Spleen (tissue), 11 donors: ENCODE results near the gene CFAP251. TPM values are rescaled to one million over a fixed set of nuclear protein-coding genes. Genes with fewer than 3 reads are reported as not detected.
A peak's percentile ranks its signal among the peaks of the same experiment; 100 is the strongest.
"Not testable (repeated sequence)": the region's sequence is repeated elsewhere in the genome, so short reads cannot be mapped to it uniquely, and the experiment has no call there.

Source experiments
- DNase-seq: peaks from one replicate; pipeline ENCODE4 v3.0.0-alpha.2; 2020
- H3K27ac ChIP-seq, 8 donors: fragments of 200-600 bp; sonication (generic) in 7 of 8; 1 replicate in 4 of 8; 2 replicates in 4 of 8; pipeline versions ENCODE4 v1.5.0 to v1.8.0; 2016 to 2021; ENCODE audit warnings: inconsistent platforms in 4 of 8, mild to moderate bottlenecking in 4 of 8, moderate library complexity in 1 of 8
- H3K27me3 ChIP-seq, 7 donors: fragments of 200-600 bp; sonication (generic) in 6 of 7; replicated peaks in 1 of 7; 1 replicate in 4 of 7; 2 replicates in 3 of 7; pipeline versions ENCODE4 v1.5.0 to v1.8.0; 2016 to 2021; ENCODE audit warnings: inconsistent platforms in 3 of 7, mild to moderate bottlenecking in 1 of 7
- H3K36me3 ChIP-seq, 6 donors: fragments of 200-600 bp; sonication (generic) in 5 of 6; 1 replicate in 4 of 6; 2 replicates in 2 of 6; pipeline versions ENCODE4 v1.5.0 to v1.8.0; 2016 to 2021; ENCODE audit warnings: inconsistent platforms in 2 of 6
- H3K4me1 ChIP-seq, 6 donors: fragments of 200-600 bp; sonication (generic) in 5 of 6; 1 replicate in 3 of 6; 2 replicates in 3 of 6; pipeline versions ENCODE4 v1.5.0 to v1.8.0; 2016 to 2021; ENCODE audit warnings: inconsistent platforms in 3 of 6
- H3K4me3 ChIP-seq, 8 donors: fragments of 200-600 bp; sonication (generic) in 7 of 8; 1 replicate in 4 of 8; 2 replicates in 4 of 8; pipeline versions ENCODE4 v1.5.0 to v1.8.0; 2016 to 2021; ENCODE audit warnings: inconsistent platforms in 4 of 8, mild to moderate bottlenecking in 4 of 8, moderate library complexity in 2 of 8
- H3K9me3 ChIP-seq, 8 donors: fragments of 200-600 bp; sonication (generic) in 7 of 8; 1 replicate in 4 of 8; 2 replicates in 4 of 8; pipeline versions ENCODE4 v1.5.0 to v1.8.0; 2016 to 2021; ENCODE audit warnings: inconsistent platforms in 4 of 8
- CTCF ChIP-seq, 11 experiments: fragments of 200-600 bp in 7 of 11; fragments of 450-650 bp in 4 of 11; sonication (generic) in 4 of 11; IDR thresholded peaks in 8 of 11; conservative IDR thresholded peaks in 3 of 11; 1 replicate in 7 of 11; 2 replicates in 4 of 11; pipeline versions ENCODE4 v1.4.0 to v1.8.0; 2016 to 2021; ENCODE audit warnings: antibody characterized with exemption in 11 of 11, inconsistent platforms in 4 of 11, mild to moderate bottlenecking in 1 of 11
- POLR2A ChIP-seq, 3 donors: fragments of 450-650 bp; IDR thresholded peaks; one replicate each; pipeline ENCODE4 v1.5.1; 2017; ENCODE audit warnings: antibody characterized with exemption in 3 of 3, mild to moderate bottlenecking in 1 of 3
- POLR2AphosphoS5 ChIP-seq, 3 donors: sonication (generic); formaldehyde crosslinking; IDR thresholded peaks; one replicate each; pipeline ENCODE4 v1.5.1; 2017; ENCODE audit warnings: antibody characterized with exemption in 3 of 3
- WGBS, 5 donors: extraction: QIAGEN DNeasy Blood & Tissue Kit in 3 of 5; methylation state at CpG; one replicate each; pipeline versions ENCODE4 v1.1.5 to v1.1.7; 2013 to 2018; 5-methylcytosine and 5-hydroxymethylcytosine counted together
- intact Hi-C: fragments of 100-400 bp; cut with DNase I; formaldehyde crosslinking; loops from one replicate; pipeline ENCODE4 v1.15.0; 2023; ENCODE audit warnings: low total_unique reads
- polyA plus RNA-seq, 3 donors: library from polyadenylated mRNA; stranded (reverse); fragments of 200-250 nt; gene quantifications; one replicate each; pipeline ENCODE4 v1.2.1, GENCODE V29; 2013
- total RNA-seq, 7 donors: library from RNA; depleted of rRNA in 3 of 7; stranded (reverse); fragments of >200 nt in 3 of 7; fragmentation: NEBNext Ultra II Directional in 4 of 7; extraction: Animal tissue kit (Norgen Biotek cat#: 25700) in 4 of 7; gene quantifications; one replicate each; pipeline versions ENCODE4 v1.1.0 to v1.2.1, GENCODE V29; 2016 to 2021
- donor health status: healthy with polysubstance abuse.
- donor health status: DM: no; HTN: no; CAD: no; lungs with moderate emphysema.
- donor health status: DM: no; HTN: no; CAD: no.
- donor health status: Bipolar disorder and iron deficiency.
- donor health status: healthy.
- donor health status: DM: no; HTN: no; CAD: no.
- donor health status: DM: yes; HTN: yes; CAD: no.

CFAP251 gene
- total and polyA plus RNA-seq, 10 donors, result 1.3 to 10.5 (median 3.6) TPM

- TF ChIP-seq POLR2A (IDR thresholded peaks at IDR 0.05) (no peak), POLR2AphosphoS5 (IDR thresholded peaks at IDR 0.05) (no peak), CTCF (IDR thresholded peaks at IDR 0.05 in 8 of 11, conservative IDR thresholded peaks at IDR 0.05 in 3 of 11) (no peak)
- Histone ChIP-seq H3K27me3 (no peaks in the 10 kb centered on the region), H3K27ac (peak overlapping the region in 7 of 8 donors; percentile 14 to 73 (median 63)), H3K4me3 (no peak overlapping the region), H3K9me3 (no peaks in the 10 kb centered on the region), H3K4me1 (peaks cover 13 to 23% (median 15%) of the 10 kb centered on the region in 6 donors), H3K36me3 (no peaks in the 10 kb centered on the region)
- intact Hi-C loops, result no loop called here
- no peak for DNase-seq
- 54 to 77% (median 72%) methylated on average over 7 of the region's 7 CpGs for WGBS, 5 donors
Measured at GRCh38 chr12:121925358-121925695, 6.9 kb downstream of the CFAP251 start.

GRCh38 chr12:121926874-121927706 is 8.7 kb downstream of the CFAP251 start:
- Histone ChIP-seq H3K4me3 (no peak overlapping the region), H3K27me3 (no peaks in the 10 kb centered on the region), H3K4me1 (peaks cover 13 to 35% (median 22%) of the 10 kb centered on the region in 6 donors), H3K27ac (no peak overlapping the region), H3K9me3 (no peaks in the 10 kb centered on the region), H3K36me3 (no peaks in the 10 kb centered on the region)
- DNase-seq, result no peak
- intact Hi-C loops, result no loop called here
- TF ChIP-seq CTCF (IDR thresholded peaks at IDR 0.05 in 8 of 11, conservative IDR thresholded peaks at IDR 0.05 in 3 of 11), result no peak
- no peak for TF ChIP-seq POLR2A (IDR thresholded peaks at IDR 0.05)
- WGBS, 5 donors, result 51 to 61% (median 56%) methylated on average over 7 of the region's 7 CpGs

- Histone ChIP-seq H3K9me3 (no peaks in the 10 kb centered on the region), H3K27ac (no peak overlapping the region), H3K4me3 (no peak overlapping the region), H3K36me3 (no peaks in the 10 kb centered on the region), H3K4me1 (peaks cover 13 to 35% (median 23%) of the 10 kb centered on the region in 6 donors), H3K27me3 (no peaks in the 10 kb centered on the region)
- intact Hi-C loops, result no loop called here
- DNase-seq, result no peak
- 29 to 47% (median 41%) methylated on average over 5 of the region's 5 CpGs for WGBS, 5 donors
- TF ChIP-seq CTCF (IDR thresholded peaks at IDR 0.05 in 8 of 11, conservative IDR thresholded peaks at IDR 0.05 in 3 of 11) (no peak), POLR2A (IDR thresholded peaks at IDR 0.05) (no peak), POLR2AphosphoS5 (IDR thresholded peaks at IDR 0.05) (no peak)
Measured at GRCh38 chr12:121927813-121928212, 9.4 kb downstream of the CFAP251 start.

GRCh38 chr12:121929545-121929944 is 11.2 kb downstream of the CFAP251 start:
- H3K9me3 ChIP-seq, intact Hi-C loops, H3K4me3 ChIP-seq, H3K27ac ChIP-seq, DNase-seq, H3K36me3 ChIP-seq, H3K27me3 ChIP-seq: not testable (repeated sequence)
- H3K4me1 ChIP-seq, result peaks cover 13 to 35% (median 23%) of the 10 kb centered on the region in 6 donors
- 94 to 99% (median 96%) methylated on average over 7 of the region's 7 CpGs for WGBS, 5 donors
